GM12878 (cell line): ENCODE data around the gene CFAP99. TPM values are rescaled to one million over a fixed set of nuclear protein-coding genes. Genes with fewer than 3 reads are reported as not detected.

ENCODE experiments used
- BCL11A ChIP-seq: IDR thresholded peaks from 2 replicates; pipeline ENCODE4 v1.6.1; 2011; ENCODE audit warnings: low read depth, low read length
- BRCA1 ChIP-seq: IDR thresholded peaks from 2 replicates; pipeline ENCODE4 v1.6.1; 2011; ENCODE audit warnings: low read depth, low read length, improper control_type of control experiment
- CBX3 ChIP-seq: fragments of 200-600 bp; sonication (generic); IDR thresholded peaks from 2 replicates; pipeline ENCODE4 v1.6.1; 2016; ENCODE audit warnings: low read depth, borderline replicate concordance
- CEBPB ChIP-seq, 2 experiments: fragments of 150-350 bp in 1 of 2; IDR thresholded peaks; 2 replicates each; pipeline ENCODE4 v1.6.1; 2012 to 2014; ENCODE audit warnings: low read depth in 2 of 2, low read length in 2 of 2, borderline replicate concordance in 1 of 2, inconsistent platforms in 1 of 2
- CTCF ChIP-seq, 3 experiments: IDR thresholded peaks in 2 of 3; conservative IDR thresholded peaks in 1 of 3; 2 replicates each; pipeline ENCODE4 v1.5.1; 2011; ENCODE audit warnings: low read depth in 3 of 3, low read length in 3 of 3, mild to moderate bottlenecking in 3 of 3, control low read depth in 2 of 3, moderate library complexity in 2 of 3, inconsistent platforms in 1 of 3, mixed read lengths in 1 of 3; ENCODE audit not compliant: control insufficient read depth in 2 of 3, insufficient read depth in 1 of 3; ENCODE audit errors: extremely low read depth in 1 of 3
- E2F8 ChIP-seq: fragments of 450-650 bp; IDR thresholded peaks from 2 replicates; pipeline ENCODE4 v1.6.1; 2018; ENCODE audit warnings: mild to moderate bottlenecking, low read depth, moderate library complexity; ENCODE audit not compliant: partially characterized antibody
- EED ChIP-seq: sonication (generic); IDR thresholded peaks from 2 replicates; pipeline ENCODE4 v1.6.1; 2016; ENCODE audit warnings: antibody characterized with exemption, low read depth
- HDAC6 ChIP-seq: fragments of 200-600 bp; sonication (generic); IDR thresholded peaks from one replicate; pipeline ENCODE4 v1.8.0; 2017; ENCODE audit warnings: antibody characterized with exemption; ENCODE audit not compliant: unreplicated experiment
- IKZF1 ChIP-seq: fragments of 450-650 bp; conservative IDR thresholded peaks from 2 replicates; pipeline ENCODE4 v1.6.1; 2017; ENCODE audit warnings: antibody characterized with exemption, mild to moderate bottlenecking
- PKNOX1 ChIP-seq: fragments of 450-650 bp; IDR thresholded peaks from 2 replicates; pipeline ENCODE4 v1.6.1; 2016; ENCODE audit warnings: mild to moderate bottlenecking
- POLR2AphosphoS2 ChIP-seq: IDR thresholded peaks from 2 replicates; pipeline ENCODE4 v1.6.1; 2011; ENCODE audit warnings: low read depth, mild to moderate bottlenecking, low read length, improper control_type of control experiment, moderate library complexity
- RELB ChIP-seq: fragments of 450-650 bp; IDR thresholded peaks from 2 replicates; pipeline ENCODE4 v1.6.1; 2017; ENCODE audit warnings: low read depth, mild to moderate bottlenecking, moderate library complexity
- RFX5 ChIP-seq: IDR thresholded peaks from 2 replicates; pipeline ENCODE4 v1.6.1; 2011; ENCODE audit warnings: low read depth, low read length, improper control_type of control experiment
- SIN3A ChIP-seq: IDR thresholded peaks from 2 replicates; pipeline ENCODE4 v1.6.1; 2012; ENCODE audit warnings: low read depth, low read length, improper control_type of control experiment
- SMC3 ChIP-seq: IDR thresholded peaks from 2 replicates; pipeline ENCODE4 v1.6.1; 2011; ENCODE audit warnings: low read length, improper control_type of control experiment, borderline replicate concordance
- SRF ChIP-seq, 2 experiments: IDR thresholded peaks; 2 replicates each; pipeline ENCODE4 v1.6.1; 2011; ENCODE audit warnings: low read depth in 2 of 2, low read length in 2 of 2, mild to moderate bottlenecking in 1 of 2, moderate library complexity in 1 of 2
- STAT3 ChIP-seq: IDR thresholded peaks from 2 replicates; pipeline ENCODE4 v1.6.1; 2011; ENCODE audit warnings: low read depth, low read length, improper control_type of control experiment
- USF1 ChIP-seq: IDR thresholded peaks from 2 replicates; pipeline ENCODE4 v1.6.1; 2011; ENCODE audit warnings: borderline replicate concordance, low read depth, mild to moderate bottlenecking, moderate library complexity, mixed read lengths, low read length; ENCODE audit not compliant: insufficient read depth; ENCODE audit errors: extremely low read length
- ZNF274 ChIP-seq: IDR thresholded peaks from one replicate; pipeline ENCODE4 v1.8.0; 2011; ENCODE audit not compliant: insufficient read length, insufficient read depth
- ZSCAN29 ChIP-seq: fragments of 450-650 bp; IDR thresholded peaks from 2 replicates; pipeline ENCODE4 v1.6.1; 2017; ENCODE audit warnings: mild to moderate bottlenecking, moderate library complexity
- ZZZ3 ChIP-seq: IDR thresholded peaks from 2 replicates; pipeline ENCODE4 v1.6.1; 2011; ENCODE audit warnings: low read depth; ENCODE audit not compliant: control insufficient read depth, insufficient read length
- polyA plus RNA-seq, 11 experiments: library from polyadenylated mRNA; depleted of rRNA in 4 of 11; unstranded in 6 of 11; stranded (reverse) in 5 of 11; fragments of >200 nt; fragmentation: Nextera tagmentation in 4 of 11; fragmentation: Illumina TruSeq in 1 of 11; extraction: Ambion mirVana in 4 of 11; extraction: Trizol in 1 of 11; gene quantifications; 1 replicate in 1 of 11; 2 replicates in 10 of 11; pipeline versions ENCODE4 v1.2.1 to v1.2.3, GENCODE V29; 2011 to 2016; ENCODE audit warnings: inconsistent platforms in 2 of 11, missing spikeins in 2 of 11, low read depth in 1 of 11
- total RNA-seq, 4 experiments: library from RNA; depleted of rRNA in 3 of 4; stranded (reverse); fragments of >200 nt in 3 of 4; fragmentation: Illumina TruSeq in 1 of 4; extraction: Trizol in 1 of 4; gene quantifications; 2 replicates each; pipeline versions ENCODE4 v1.2.1 to v1.2.3, GENCODE V29; 2013 to 2021

CFAP99 gene
- total and polyA plus RNA-seq, 10 of the 15 experiments (the other 5 are each of a cell fraction or from before 2014, with no cell fraction given): not detected

GRCh38 chr4:2462218-2462991 lies 43.6 kb downstream of the CFAP99 start (continued):
- TF ChIP-seq PKNOX1: no peak
- TF ChIP-seq RELB: no peak
- TF ChIP-seq CEBPB (IDR thresholded peaks at IDR 0.05; ENCODE audit: borderline replicate concordance in 1 of 2, low read depth in 2 of 2, low read length in 2 of 2): no peak
- no peak for TF ChIP-seq ZZZ3
- peak; percentile 23; the same call in 1 of the 2 replicates for TF ChIP-seq SMC3
- no peak for TF ChIP-seq SRF (IDR thresholded peaks at IDR 0.05; ENCODE audit: low read depth in 2 of 2, low read length in 2 of 2)
- TF ChIP-seq USF1: no peak
- no peak for TF ChIP-seq ZNF274
- no peak for TF ChIP-seq ZSCAN29
- no peak for TF ChIP-seq EED
- peak; percentile 96 for TF ChIP-seq HDAC6
- no peak for TF ChIP-seq STAT3
- TF ChIP-seq CBX3: no peak
- TF ChIP-seq BCL11A: no peak
- TF ChIP-seq RFX5: no peak
- TF ChIP-seq E2F8: no peak
- peak; percentile 21 to 57 (median 41); a peak in 3 of 6 replicates for TF ChIP-seq CTCF (IDR thresholded peaks at IDR 0.05 in 2 of 3, conservative IDR thresholded peaks at IDR 0.05 in 1 of 3; ENCODE audit: control insufficient read depth in 2 of 3, extremely low read depth in 1 of 3, insufficient read depth in 1 of 3, low read depth in 3 of 3, low read length in 3 of 3)
- TF ChIP-seq BRCA1: no peak
- no peak for TF ChIP-seq POLR2AphosphoS2
- no peak for TF ChIP-seq SIN3A
- peak; percentile 60 for TF ChIP-seq IKZF1
